Measurements from ENCODE around the gene KCNQ1.

Gene KCNQ1

DNA sequence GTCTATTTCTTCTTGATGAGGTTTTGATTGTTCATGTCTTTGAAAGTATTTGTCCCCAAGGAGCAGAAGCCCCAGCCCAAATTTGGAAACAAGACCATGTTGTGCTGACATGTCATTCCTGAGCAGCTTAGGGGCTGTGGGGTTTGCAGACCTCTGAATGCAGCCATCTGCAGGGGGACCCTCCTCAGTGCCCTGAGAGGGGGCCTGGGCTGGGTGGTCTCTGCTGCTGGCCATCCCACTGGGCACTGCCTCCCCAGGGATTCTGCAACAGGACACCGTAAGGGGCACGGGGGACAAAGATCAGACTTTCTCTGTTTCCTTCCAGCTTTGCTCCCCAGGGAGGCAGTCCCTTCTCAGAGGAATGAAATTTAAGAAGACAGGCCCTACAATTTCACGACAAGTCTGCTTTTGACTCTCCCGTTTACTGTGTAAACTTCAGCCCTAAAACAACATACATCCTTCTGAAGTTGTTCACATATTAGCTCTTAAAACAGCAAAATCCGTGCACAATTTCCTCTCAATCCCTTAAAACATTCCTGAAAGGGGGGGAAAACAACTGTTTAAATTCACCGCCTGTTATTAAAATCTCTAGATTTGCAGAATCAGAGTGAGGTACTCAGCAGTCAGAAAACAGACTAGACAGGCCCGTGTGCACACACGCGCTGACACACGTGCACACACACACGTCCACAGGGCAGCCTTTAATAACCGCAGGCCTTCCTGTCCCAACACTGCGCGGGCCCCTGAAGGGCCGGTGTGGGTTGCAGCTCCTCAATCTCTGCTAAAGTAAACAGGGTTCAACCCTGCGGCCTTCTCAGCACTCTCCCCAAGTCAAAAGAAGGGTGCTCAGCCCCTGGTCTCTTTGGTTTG lies 109.8 kb downstream of the KCNQ1 start:
- no peak for DNase-seq (ENCODE audit: low read depth)

- DNase-seq (ENCODE audit: low read depth): no peak
Observed at GRCh38 chr11:2555336-2555735, 110.5 kb downstream of the KCNQ1 start.

- DNase-seq (ENCODE audit: low read depth): no peak
Observed at GRCh38 chr11:2555891-2556290, 111.1 kb downstream of the KCNQ1 start.

- DNase-seq (ENCODE audit: low read depth): no peak
Observed at GRCh38 chr11:2557381-2557780, 112.6 kb downstream of the KCNQ1 start.

- DNase-seq (ENCODE audit: low read depth): no peak
Observed at GRCh38 chr11:2558397-2558796, 113.6 kb downstream of the KCNQ1 start.

GRCh38 chr11:2558861-2559526 lies 114.2 kb downstream of the KCNQ1 start:
- no peak for DNase-seq (ENCODE audit: low read depth)

DNA sequence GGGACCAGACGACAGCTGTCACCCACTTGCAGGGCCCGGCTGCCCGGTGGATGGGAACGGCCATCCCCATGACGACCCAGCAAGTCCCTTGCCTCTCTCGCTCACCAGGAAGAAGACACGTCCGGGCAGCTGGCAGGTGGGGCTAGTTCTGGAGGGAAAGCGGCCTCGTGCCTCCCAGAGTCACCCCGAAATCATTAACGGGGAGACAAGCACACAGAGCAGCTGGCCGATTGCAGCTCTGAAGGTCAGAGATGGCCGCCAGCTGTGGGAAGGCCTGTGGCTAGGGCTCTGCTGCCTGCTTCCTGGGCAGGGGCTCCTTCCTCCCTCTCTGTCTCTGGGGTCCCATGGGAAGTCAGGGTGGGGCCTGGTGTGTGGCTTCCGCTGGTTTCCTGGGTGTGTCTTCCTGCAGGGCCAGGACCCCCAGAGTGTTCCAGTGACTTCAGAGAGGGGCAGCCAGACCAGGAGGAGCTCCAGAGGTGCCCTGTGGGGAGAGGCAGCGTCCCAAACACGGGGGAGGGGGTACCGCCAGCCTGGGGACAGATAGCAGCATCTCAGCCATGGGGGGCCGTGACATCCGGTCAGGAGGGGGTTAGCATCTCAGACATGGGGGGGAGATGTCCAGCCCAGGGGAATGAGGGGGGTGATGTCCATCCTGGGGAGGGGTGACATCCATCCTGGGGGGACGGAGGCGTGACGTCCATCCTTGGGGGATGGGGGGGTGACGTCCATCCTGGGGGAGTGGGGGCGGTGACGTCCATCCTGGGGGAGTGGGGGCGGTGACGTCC lies 114.9 kb downstream of the KCNQ1 start:
- no peak for DNase-seq (ENCODE audit: low read depth)

DNA sequence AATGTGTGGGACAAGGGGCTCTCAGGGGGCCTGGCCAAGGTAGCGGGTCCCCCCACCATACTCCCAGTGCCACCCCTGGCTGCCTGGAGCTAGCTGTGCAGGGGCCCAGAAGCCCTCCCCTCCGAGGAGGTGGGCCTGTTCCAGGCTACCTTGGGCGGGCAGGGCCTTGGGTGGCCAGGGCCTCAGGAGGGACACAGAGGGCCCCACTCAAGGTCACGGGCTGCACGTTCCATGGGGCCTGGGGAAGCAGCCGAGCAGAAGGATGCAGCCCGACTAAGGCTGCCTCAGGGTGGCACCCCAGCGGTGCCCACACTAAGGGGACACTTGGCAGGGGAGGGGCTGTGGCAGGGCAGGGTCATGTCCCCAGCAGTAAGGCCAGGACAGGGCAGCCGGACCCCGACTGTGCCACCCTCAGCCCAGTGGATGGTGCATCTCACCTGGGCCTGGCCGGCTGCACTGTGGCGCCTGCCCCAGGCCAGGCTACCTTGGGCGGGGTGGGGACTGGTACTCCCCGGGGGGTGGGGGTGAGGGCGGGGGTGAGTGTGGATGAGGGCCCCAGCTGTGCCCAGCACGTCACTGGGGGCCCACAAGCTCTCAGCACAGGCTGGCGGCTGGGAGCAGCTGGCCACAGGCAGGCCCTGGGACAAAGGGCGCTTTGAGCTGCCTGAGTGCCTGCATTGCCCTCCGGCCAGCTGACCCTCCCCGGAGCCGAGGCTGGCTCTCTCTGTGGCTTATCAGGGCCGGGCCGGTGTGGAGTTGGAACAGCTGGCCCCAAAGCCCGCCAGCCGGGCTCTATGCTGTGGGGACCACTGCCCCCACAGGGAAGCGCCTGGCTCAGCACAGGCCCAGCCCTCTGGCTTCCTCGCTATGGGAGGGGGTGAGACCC lies 117.1 kb downstream of the KCNQ1 start:
- no peak for DNase-seq (ENCODE audit: low read depth)

GRCh38 chr11:2562890-2563212 lies 118.0 kb downstream of the KCNQ1 start:
- no peak for DNase-seq (ENCODE audit: low read depth)

GRCh38 chr11:2563213-2564007 lies 118.6 kb downstream of the KCNQ1 start:
- DNase-seq (ENCODE audit: low read depth): peak; percentile 3

DNA sequence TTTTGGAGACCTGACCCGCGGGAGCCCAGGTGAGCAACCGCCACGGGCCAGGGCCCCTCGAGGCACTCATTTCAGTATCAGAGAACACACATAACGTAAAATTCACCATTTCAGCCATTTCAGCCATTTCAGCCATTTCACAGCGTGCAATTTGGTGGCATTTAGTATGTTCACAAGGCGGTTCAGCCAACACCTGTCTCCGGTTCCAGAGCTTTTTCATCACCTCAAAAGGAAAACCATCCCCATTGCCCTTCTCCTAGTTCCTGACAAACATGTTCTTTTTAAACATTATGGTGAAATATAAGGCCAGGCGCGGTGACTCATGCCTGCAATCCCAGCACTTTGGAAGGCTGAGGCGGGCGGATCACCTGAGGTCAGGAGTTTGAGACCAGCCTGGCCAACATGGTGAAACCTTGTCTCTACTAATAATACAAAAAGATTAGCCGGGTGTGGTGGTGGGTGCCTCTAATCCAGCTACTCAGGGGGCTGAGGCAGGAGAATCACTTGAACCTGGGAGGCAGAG lies 119.3 kb downstream of the KCNQ1 start:
- DNase-seq (ENCODE audit: low read depth): peak; percentile 24

GRCh38 chr11:2564588-2565425 lies 120.0 kb downstream of the KCNQ1 start:
- no peak for DNase-seq (ENCODE audit: low read depth)

DNA sequence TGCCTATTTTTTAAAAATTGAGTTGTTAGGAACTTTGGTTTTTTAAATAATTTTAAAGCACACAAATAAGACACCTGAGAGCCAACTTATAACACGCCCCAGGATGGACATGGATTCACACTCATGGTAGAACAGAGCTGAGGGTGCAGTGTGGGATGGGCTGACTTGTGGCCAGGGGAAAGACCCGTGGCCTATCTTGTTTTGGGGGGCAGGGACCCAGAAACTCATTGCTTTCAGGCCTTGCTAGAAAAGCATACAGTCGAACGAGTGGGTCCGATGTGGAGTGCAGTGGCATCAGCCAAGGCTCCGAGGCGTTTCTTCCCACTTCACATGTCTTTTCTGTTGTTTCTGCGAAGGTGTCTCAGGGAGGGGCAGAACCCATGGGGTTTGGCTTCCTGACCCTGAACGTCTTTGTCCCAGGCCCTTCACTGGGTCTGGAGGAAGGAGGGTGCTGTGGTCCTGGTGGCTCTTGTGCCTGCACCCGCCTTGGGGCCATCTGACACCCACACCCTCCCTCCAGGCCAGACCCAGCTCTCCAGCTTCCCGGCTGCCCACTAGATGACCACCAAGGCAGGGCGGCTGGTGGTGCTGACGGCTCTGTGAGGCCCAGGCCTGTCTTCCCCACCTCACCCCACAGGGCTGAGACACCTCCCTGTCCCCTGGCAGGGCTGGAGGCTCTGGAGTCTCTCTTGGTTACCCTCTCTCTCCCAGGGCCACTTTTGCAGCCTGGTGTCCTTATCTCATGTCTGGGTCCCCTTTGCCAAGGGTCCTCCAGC lies 120.8 kb downstream of the KCNQ1 start:
- no peak for DNase-seq (ENCODE audit: low read depth)

GRCh38 chr11:2566223-2567025 lies 121.6 kb downstream of the KCNQ1 start:
- DNase-seq (ENCODE audit: low read depth): no peak

DNA sequence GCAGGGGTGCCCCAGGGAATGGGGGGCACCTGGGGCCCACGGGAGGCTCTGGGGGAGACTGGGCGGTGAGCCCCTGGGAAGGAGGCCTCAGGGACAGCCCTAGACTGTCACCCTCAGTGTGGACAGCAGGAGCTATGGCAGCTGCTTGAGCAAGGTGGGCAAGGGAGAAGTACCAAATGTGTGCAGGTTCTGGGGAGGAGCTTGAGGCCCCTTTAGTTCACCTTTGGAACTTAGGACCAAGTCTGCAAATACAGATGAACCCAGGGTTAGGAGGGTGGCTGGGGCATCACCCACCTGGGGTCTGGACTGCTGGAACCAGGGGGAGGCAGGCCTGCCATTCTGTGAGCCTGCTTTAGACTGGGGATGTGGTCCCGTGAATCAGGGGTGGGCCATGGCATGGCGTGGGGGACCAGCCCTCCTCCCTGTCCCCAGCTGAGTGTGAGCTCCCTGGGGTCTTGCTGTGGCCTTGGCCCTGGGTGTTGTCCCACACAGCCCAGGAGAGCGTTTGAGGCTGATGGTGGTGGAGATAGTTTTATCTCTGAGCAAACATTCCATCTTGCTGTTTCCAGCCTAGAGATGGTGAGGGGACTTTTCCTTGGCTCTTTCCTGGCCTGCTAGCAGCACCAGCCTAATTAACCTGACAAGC lies 122.3 kb downstream of the KCNQ1 start:
- DNase-seq (ENCODE audit: low read depth): no peak

DNA sequence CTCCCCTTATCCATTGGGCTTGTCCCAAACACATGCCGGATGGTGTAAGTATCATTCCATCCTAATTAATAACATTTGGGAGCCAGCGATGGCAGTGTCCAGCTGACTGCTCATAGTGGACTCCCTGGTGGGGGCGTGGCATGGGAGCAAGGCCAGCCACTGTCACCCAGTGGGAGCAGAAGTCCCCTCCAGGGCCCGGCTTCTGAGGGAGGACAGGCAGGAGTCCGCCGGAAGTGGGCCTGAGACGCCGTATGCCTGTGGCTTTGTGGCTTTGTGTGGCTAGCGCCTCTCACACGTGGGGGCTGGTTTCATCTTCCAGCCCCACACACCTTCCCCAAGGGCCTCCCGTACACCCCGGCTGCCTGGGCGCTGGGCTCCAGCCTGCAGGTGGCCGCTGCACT lies 124.5 kb downstream of the KCNQ1 start:
- DNase-seq (ENCODE audit: low read depth): no peak

GRCh38 chr11:2569731-2570210 lies 125.0 kb downstream of the KCNQ1 start:
- no peak for DNase-seq (ENCODE audit: low read depth)
